Esophagus muscularis mucosa (tissue), 4 donors: ENCODE measurements around the gene TMEM125. TPM values are rescaled to one million over a fixed set of nuclear protein-coding genes. Genes with fewer than 3 reads are reported as not detected.

Experiments
- DNase-seq: peaks from one replicate; pipeline ENCODE4 v3.0.0-alpha.2; 2017; ENCODE audit errors: extremely low spot score
- H3K27ac ChIP-seq, 4 donors: fragments of 200-600 bp; sonication (generic); replicated peaks in 1 of 4; 1 replicate in 3 of 4; 2 replicates in 1 of 4; pipeline ENCODE4 v1.5.1; 2016 to 2019; ENCODE audit warnings: mild to moderate bottlenecking in 1 of 4
- H3K27me3 ChIP-seq, 4 donors: fragments of 200-600 bp; sonication (generic); one replicate each; pipeline versions ENCODE4 v1.5.1 to v1.6.0; 2016 to 2019
- H3K36me3 ChIP-seq, 4 donors: fragments of 200-600 bp; sonication (generic); one replicate each; pipeline ENCODE4 v1.5.1; 2016 to 2019
- H3K4me1 ChIP-seq, 4 donors: fragments of 200-600 bp; sonication (generic); one replicate each; pipeline ENCODE4 v1.5.1; 2016 to 2019
- H3K4me3 ChIP-seq, 4 donors: fragments of 200-600 bp; sonication (generic); 1 replicate in 2 of 4; 2 replicates in 2 of 4; pipeline ENCODE4 v1.5.1; 2016 to 2019; ENCODE audit warnings: mild to moderate bottlenecking in 4 of 4, moderate library complexity in 1 of 4
- H3K9me3 ChIP-seq, 4 donors: fragments of 200-600 bp; sonication (generic); 1 replicate in 3 of 4; 2 replicates in 1 of 4; pipeline ENCODE4 v1.5.1; 2016 to 2019
- CTCF ChIP-seq, 3 experiments: fragments of 200-600 bp in 2 of 3; fragments of 450-650 bp in 1 of 3; sonication (generic) in 2 of 3; IDR thresholded peaks; one replicate each; pipeline ENCODE4 v1.5.1; 2017 to 2019; ENCODE audit warnings: antibody characterized with exemption in 3 of 3, mild to moderate bottlenecking in 2 of 3, moderate library complexity in 1 of 3
- EP300 ChIP-seq: sonication (generic); formaldehyde crosslinking; IDR thresholded peaks from one replicate; pipeline ENCODE4 v1.6.1; 2017; ENCODE audit warnings: antibody characterized with exemption
- POLR2A ChIP-seq: fragments of 450-650 bp; IDR thresholded peaks from one replicate; pipeline ENCODE4 v1.6.1; 2017; ENCODE audit warnings: antibody characterized with exemption, moderate library complexity, mild to moderate bottlenecking, low read depth
- POLR2AphosphoS5 ChIP-seq, 2 donors: sonication (generic); formaldehyde crosslinking; IDR thresholded peaks; one replicate each; pipeline ENCODE4 v1.6.1; 2017; ENCODE audit warnings: antibody characterized with exemption in 2 of 2
- WGBS: methylation state at CpG from one replicate; pipeline ENCODE4 v1.1.5; 2018; 5-methylcytosine and 5-hydroxymethylcytosine counted together
- intact Hi-C: fragments of 100-400 bp; cut with DNase I; formaldehyde crosslinking; loops from one replicate; pipeline ENCODE4 v1.15.1; 2023
- total RNA-seq, 4 donors: library from RNA; depleted of rRNA; stranded (reverse); fragments of >200 nt; gene quantifications; one replicate each; pipeline versions ENCODE4 v1.1.0 to v1.2.1, GENCODE V29; 2016

The TMEM125 gene
- total RNA-seq, 4 donors from 2014 or later, result 0.26 to 0.40 TPM; not detected in 2

- Histone ChIP-seq H3K27me3 (peaks cover 0 to 30% (median 0%) of the 10 kb centered on the region in 4 donors), H3K36me3 (no peaks in the 10 kb centered on the region), H3K27ac (no peak overlapping the region), H3K4me1 (no peaks in the 10 kb centered on the region), H3K9me3 (no peaks in the 10 kb centered on the region), H3K4me3 (no peak overlapping the region)
- no peak for TF ChIP-seq POLR2AphosphoS5 (IDR thresholded peaks at IDR 0.05)
- no peak for TF ChIP-seq POLR2A
- TF ChIP-seq EP300, result no peak
- TF ChIP-seq CTCF (IDR thresholded peaks at IDR 0.05), result no peak
- intact Hi-C loops, result no loop called here
- 68% methylated on average over 7 of the region's 7 CpGs for WGBS
- DNase-seq, result no peak
These were observed 6.9 kb downstream of the TMEM125 start for GRCh38 chr1:43276673-43277072.

- Histone ChIP-seq H3K4me1 (no peaks in the 10 kb centered on the region), H3K4me3 (no peak overlapping the region), H3K9me3 (no peaks in the 10 kb centered on the region), H3K27me3 (peaks cover 0 to 23% (median 0%) of the 10 kb centered on the region in 4 donors), H3K36me3 (no peaks in the 10 kb centered on the region), H3K27ac (no peak overlapping the region)
- TF ChIP-seq EP300 (no peak), POLR2A (no peak), CTCF (IDR thresholded peaks at IDR 0.05) (no peak), POLR2AphosphoS5 (IDR thresholded peaks at IDR 0.05) (no peak)
- intact Hi-C loops, result no loop called here
- WGBS, result 89% methylated on average over 5 of the region's 7 CpGs
- DNase-seq, result no peak
These were observed 7.5 kb downstream of the TMEM125 start for GRCh38 chr1:43277116-43277876.

- Histone ChIP-seq H3K9me3 (no peaks in the 10 kb centered on the region), H3K4me1 (no peaks in the 10 kb centered on the region), H3K27me3 (peaks cover 0 to 7% (median 0%) of the 10 kb centered on the region in 4 donors), H3K4me3 (no peak overlapping the region), H3K36me3 (no peaks in the 10 kb centered on the region), H3K27ac (no peak overlapping the region)
- intact Hi-C loops, result no loop called here
- no CpG with 5 or more reads among the region's 5 CpGs for WGBS
- no peak for DNase-seq
- TF ChIP-seq CTCF (IDR thresholded peaks at IDR 0.05) (no peak), EP300 (no peak), POLR2AphosphoS5 (IDR thresholded peaks at IDR 0.05) (no peak), POLR2A (no peak)
These were observed 9.4 kb downstream of the TMEM125 start for GRCh38 chr1:43279161-43279560.

DNA sequence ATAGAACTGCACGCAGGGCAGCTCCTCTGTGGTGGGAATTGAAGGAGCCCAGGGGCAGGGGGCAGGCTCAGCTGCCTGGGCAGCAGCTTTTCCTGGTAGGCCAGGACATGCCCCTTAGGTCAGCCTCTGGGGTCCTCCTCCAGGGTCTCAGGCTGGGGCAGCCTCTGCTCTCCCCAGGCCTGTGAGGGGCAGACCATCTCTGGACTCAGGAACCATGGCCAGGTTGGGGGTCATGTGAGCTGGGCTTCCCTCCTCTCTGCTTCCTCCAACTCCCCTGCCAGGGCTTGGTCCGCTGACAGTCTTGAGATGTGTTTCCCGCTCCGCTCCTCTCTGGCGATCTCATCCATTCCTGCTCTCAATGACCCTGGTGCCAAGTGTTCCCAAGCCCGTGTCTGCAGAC, 9.9 kb downstream of the TMEM125 start:
- WGBS, result 96% methylated on average over 6 of the region's 6 CpGs
- no peaks in the 10 kb centered on the region for H3K36me3 ChIP-seq
- no peak for DNase-seq
- intact Hi-C loops, result no loop called here
- H3K9me3 ChIP-seq, result no peaks in the 10 kb centered on the region
- no peak overlapping the region for H3K27ac ChIP-seq
- no peak overlapping the region for H3K4me3 ChIP-seq
- no peak for TF ChIP-seq CTCF (IDR thresholded peaks at IDR 0.05)
- TF ChIP-seq POLR2A, result no peak
- TF ChIP-seq EP300, result no peak
- TF ChIP-seq POLR2AphosphoS5 (IDR thresholded peaks at IDR 0.05), result no peak
- no peaks in the 10 kb centered on the region for H3K4me1 ChIP-seq
- peaks cover 0 to 3% (median 0%) of the 10 kb centered on the region in 4 donors for H3K27me3 ChIP-seq

GRCh38 chr1:43280692-43281091, 10.9 kb downstream of the TMEM125 start:
- WGBS, result 20% methylated on average over 2 of the region's 2 CpGs
- no peaks in the 10 kb centered on the region for H3K9me3 ChIP-seq
- H3K27ac ChIP-seq, result no peak overlapping the region
- no peak overlapping the region for H3K4me3 ChIP-seq
- H3K27me3 ChIP-seq, result peaks cover 0 to 10% (median 0%) of the 10 kb centered on the region in 4 donors
- TF ChIP-seq POLR2A (no peak), CTCF (IDR thresholded peaks at IDR 0.05) (no peak), POLR2AphosphoS5 (IDR thresholded peaks at IDR 0.05) (no peak), EP300 (no peak)
- H3K36me3 ChIP-seq, result no peaks in the 10 kb centered on the region
- DNase-seq, result no peak
- intact Hi-C loops, result no loop called here
- no peaks in the 10 kb centered on the region for H3K4me1 ChIP-seq
